Spleen (tissue), 11 donors: ENCODE data around the gene CCDC74A. TPM values are rescaled to one million over a fixed set of nuclear protein-coding genes. Genes with fewer than 3 reads are reported as not detected.

Source experiments
- DNase-seq: peaks from one replicate; pipeline ENCODE4 v3.0.0-alpha.2; 2020
- H3K27ac ChIP-seq, 8 donors: fragments of 200-600 bp; sonication (generic) in 7 of 8; 1 replicate in 4 of 8; 2 replicates in 4 of 8; pipeline versions ENCODE4 v1.5.0 to v1.8.0; 2016 to 2021; ENCODE audit warnings: inconsistent platforms in 4 of 8, mild to moderate bottlenecking in 4 of 8, moderate library complexity in 1 of 8
- H3K27me3 ChIP-seq, 7 donors: fragments of 200-600 bp; sonication (generic) in 6 of 7; replicated peaks in 1 of 7; 1 replicate in 4 of 7; 2 replicates in 3 of 7; pipeline versions ENCODE4 v1.5.0 to v1.8.0; 2016 to 2021; ENCODE audit warnings: inconsistent platforms in 3 of 7, mild to moderate bottlenecking in 1 of 7
- H3K36me3 ChIP-seq, 6 donors: fragments of 200-600 bp; sonication (generic) in 5 of 6; 1 replicate in 4 of 6; 2 replicates in 2 of 6; pipeline versions ENCODE4 v1.5.0 to v1.8.0; 2016 to 2021; ENCODE audit warnings: inconsistent platforms in 2 of 6
- H3K4me1 ChIP-seq, 6 donors: fragments of 200-600 bp; sonication (generic) in 5 of 6; 1 replicate in 3 of 6; 2 replicates in 3 of 6; pipeline versions ENCODE4 v1.5.0 to v1.8.0; 2016 to 2021; ENCODE audit warnings: inconsistent platforms in 3 of 6
- H3K4me3 ChIP-seq, 8 donors: fragments of 200-600 bp; sonication (generic) in 7 of 8; 1 replicate in 4 of 8; 2 replicates in 4 of 8; pipeline versions ENCODE4 v1.5.0 to v1.8.0; 2016 to 2021; ENCODE audit warnings: inconsistent platforms in 4 of 8, mild to moderate bottlenecking in 4 of 8, moderate library complexity in 2 of 8
- H3K9me3 ChIP-seq, 8 donors: fragments of 200-600 bp; sonication (generic) in 7 of 8; 1 replicate in 4 of 8; 2 replicates in 4 of 8; pipeline versions ENCODE4 v1.5.0 to v1.8.0; 2016 to 2021; ENCODE audit warnings: inconsistent platforms in 4 of 8
- POLR2A ChIP-seq, 3 donors: fragments of 450-650 bp; IDR thresholded peaks; one replicate each; pipeline ENCODE4 v1.5.1; 2017; ENCODE audit warnings: antibody characterized with exemption in 3 of 3, mild to moderate bottlenecking in 1 of 3
- POLR2AphosphoS5 ChIP-seq, 3 donors: sonication (generic); formaldehyde crosslinking; IDR thresholded peaks; one replicate each; pipeline ENCODE4 v1.5.1; 2017; ENCODE audit warnings: antibody characterized with exemption in 3 of 3
- WGBS, 5 donors: extraction: QIAGEN DNeasy Blood & Tissue Kit in 3 of 5; methylation state at CpG; one replicate each; pipeline versions ENCODE4 v1.1.5 to v1.1.7; 2013 to 2018; 5-methylcytosine and 5-hydroxymethylcytosine counted together
- intact Hi-C: fragments of 100-400 bp; cut with DNase I; formaldehyde crosslinking; loops from one replicate; pipeline ENCODE4 v1.15.0; 2023; ENCODE audit warnings: low total_unique reads
- polyA plus RNA-seq, 3 donors: library from polyadenylated mRNA; stranded (reverse); fragments of 200-250 nt; gene quantifications; one replicate each; pipeline ENCODE4 v1.2.1, GENCODE V29; 2013
- total RNA-seq, 7 donors: library from RNA; depleted of rRNA in 3 of 7; stranded (reverse); fragments of >200 nt in 3 of 7; fragmentation: NEBNext Ultra II Directional in 4 of 7; extraction: Animal tissue kit (Norgen Biotek cat#: 25700) in 4 of 7; gene quantifications; one replicate each; pipeline versions ENCODE4 v1.1.0 to v1.2.1, GENCODE V29; 2016 to 2021
- TF ChIP-seq, protein P1 (sequence below), 11 experiments: fragments of 200-600 bp in 7 of 11; fragments of 450-650 bp in 4 of 11; sonication (generic) in 4 of 11; IDR thresholded peaks in 8 of 11; conservative IDR thresholded peaks in 3 of 11; 1 replicate in 7 of 11; 2 replicates in 4 of 11; pipeline versions ENCODE4 v1.4.0 to v1.8.0; 2016 to 2021; ENCODE audit warnings: antibody characterized with exemption in 11 of 11, inconsistent platforms in 4 of 11, mild to moderate bottlenecking in 1 of 11
- donor health status: healthy with polysubstance abuse.
- donor health status: DM: no; HTN: no; CAD: no; lungs with moderate emphysema.
- donor health status: DM: no; HTN: no; CAD: no.
- donor health status: Bipolar disorder and iron deficiency.
- donor health status: healthy.
- donor health status: DM: no; HTN: no; CAD: no.
- donor health status: DM: yes; HTN: yes; CAD: no.

Gene CCDC74A
- total and polyA plus RNA-seq, 10 donors, result 0.44 to 3.7 (median 1.1) TPM

DNA sequence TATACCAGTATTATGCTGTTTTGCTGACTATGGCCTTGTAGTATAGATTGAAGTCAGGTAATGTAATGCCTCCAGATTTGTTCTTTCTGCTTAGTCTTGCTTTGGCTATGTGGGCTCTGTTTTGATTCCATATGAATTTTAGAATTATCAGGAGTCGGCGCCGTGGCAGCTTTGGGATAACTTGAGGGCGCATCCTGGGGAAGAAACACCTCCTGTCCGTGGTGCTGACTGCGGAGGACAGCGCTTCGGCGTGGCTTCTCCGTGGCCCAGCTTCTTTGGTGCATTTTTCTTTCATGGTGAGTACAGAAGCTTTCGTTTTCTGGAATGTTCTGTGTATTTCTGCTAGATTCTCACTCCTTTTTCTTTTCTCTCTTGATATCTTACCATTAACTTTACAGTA lies 25.2 kb downstream of the CCDC74A start:
- 74 to 91% (median 80%) methylated on average over 11 of the region's 11 CpGs for WGBS, 5 donors
- Histone ChIP-seq H3K36me3 (no peaks in the 10 kb centered on the region), H3K27ac (no peak overlapping the region), H3K9me3 (no peaks in the 10 kb centered on the region), H3K4me3 (no peak overlapping the region), H3K4me1 (no peaks in the 10 kb centered on the region), H3K27me3 (peaks cover 0 to 17% (median 0%) of the 10 kb centered on the region in 7 donors)
- TF ChIP-seq POLR2AphosphoS5 (IDR thresholded peaks at IDR 0.05) (no peak), POLR2A (IDR thresholded peaks at IDR 0.05) (no peak)
- TF ChIP-seq, protein P1, sequence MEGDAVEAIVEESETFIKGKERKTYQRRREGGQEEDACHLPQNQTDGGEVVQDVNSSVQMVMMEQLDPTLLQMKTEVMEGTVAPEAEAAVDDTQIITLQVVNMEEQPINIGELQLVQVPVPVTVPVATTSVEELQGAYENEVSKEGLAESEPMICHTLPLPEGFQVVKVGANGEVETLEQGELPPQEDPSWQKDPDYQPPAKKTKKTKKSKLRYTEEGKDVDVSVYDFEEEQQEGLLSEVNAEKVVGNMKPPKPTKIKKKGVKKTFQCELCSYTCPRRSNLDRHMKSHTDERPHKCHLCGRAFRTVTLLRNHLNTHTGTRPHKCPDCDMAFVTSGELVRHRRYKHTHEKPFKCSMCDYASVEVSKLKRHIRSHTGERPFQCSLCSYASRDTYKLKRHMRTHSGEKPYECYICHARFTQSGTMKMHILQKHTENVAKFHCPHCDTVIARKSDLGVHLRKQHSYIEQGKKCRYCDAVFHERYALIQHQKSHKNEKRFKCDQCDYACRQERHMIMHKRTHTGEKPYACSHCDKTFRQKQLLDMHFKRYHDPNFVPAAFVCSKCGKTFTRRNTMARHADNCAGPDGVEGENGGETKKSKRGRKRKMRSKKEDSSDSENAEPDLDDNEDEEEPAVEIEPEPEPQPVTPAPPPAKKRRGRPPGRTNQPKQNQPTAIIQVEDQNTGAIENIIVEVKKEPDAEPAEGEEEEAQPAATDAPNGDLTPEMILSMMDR (IDR thresholded peaks at IDR 0.05 in 8 of 11, conservative IDR thresholded peaks at IDR 0.05 in 3 of 11), result no peak
- DNase-seq, result no peak
- intact Hi-C loops, result no loop called here

DNA sequence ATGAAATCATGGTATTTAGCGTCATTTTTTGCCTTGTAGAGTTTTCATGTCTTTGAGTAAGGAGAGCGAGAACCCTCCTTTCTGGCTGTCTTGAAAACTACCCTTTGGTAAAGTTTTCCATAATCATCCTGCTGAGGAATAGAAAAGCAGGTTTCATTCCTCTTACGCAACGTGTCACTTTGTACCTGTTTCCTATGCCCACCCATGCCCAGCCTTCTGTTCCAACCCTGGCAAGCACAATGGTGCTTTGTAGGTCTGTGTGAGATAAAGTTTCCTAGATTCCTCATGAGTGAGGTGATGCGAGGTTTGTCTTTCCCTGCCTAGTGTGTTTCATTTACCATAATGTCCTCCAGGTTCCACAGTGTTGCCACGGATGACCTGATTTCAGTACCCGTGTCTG lies 29.3 kb downstream of the CCDC74A start:
- TF ChIP-seq POLR2AphosphoS5 (IDR thresholded peaks at IDR 0.05), result no peak
- no peak for TF ChIP-seq POLR2A (IDR thresholded peaks at IDR 0.05)
- TF ChIP-seq, protein P1 (IDR thresholded peaks at IDR 0.05 in 8 of 11, conservative IDR thresholded peaks at IDR 0.05 in 3 of 11), result no peak
- no peaks in the 10 kb centered on the region for H3K4me1 ChIP-seq
- no peak overlapping the region for H3K27ac ChIP-seq
- H3K4me3 ChIP-seq, result no peak overlapping the region
- 89 to 94% (median 91%) methylated on average over 7 of the region's 7 CpGs for WGBS, 5 donors
- peaks cover 0 to 7% (median 0%) of the 10 kb centered on the region in 7 donors for H3K27me3 ChIP-seq
- intact Hi-C loops, result no loop called here
- no peaks in the 10 kb centered on the region for H3K36me3 ChIP-seq
- no peaks in the 10 kb centered on the region for H3K9me3 ChIP-seq
- DNase-seq, result no peak

DNA sequence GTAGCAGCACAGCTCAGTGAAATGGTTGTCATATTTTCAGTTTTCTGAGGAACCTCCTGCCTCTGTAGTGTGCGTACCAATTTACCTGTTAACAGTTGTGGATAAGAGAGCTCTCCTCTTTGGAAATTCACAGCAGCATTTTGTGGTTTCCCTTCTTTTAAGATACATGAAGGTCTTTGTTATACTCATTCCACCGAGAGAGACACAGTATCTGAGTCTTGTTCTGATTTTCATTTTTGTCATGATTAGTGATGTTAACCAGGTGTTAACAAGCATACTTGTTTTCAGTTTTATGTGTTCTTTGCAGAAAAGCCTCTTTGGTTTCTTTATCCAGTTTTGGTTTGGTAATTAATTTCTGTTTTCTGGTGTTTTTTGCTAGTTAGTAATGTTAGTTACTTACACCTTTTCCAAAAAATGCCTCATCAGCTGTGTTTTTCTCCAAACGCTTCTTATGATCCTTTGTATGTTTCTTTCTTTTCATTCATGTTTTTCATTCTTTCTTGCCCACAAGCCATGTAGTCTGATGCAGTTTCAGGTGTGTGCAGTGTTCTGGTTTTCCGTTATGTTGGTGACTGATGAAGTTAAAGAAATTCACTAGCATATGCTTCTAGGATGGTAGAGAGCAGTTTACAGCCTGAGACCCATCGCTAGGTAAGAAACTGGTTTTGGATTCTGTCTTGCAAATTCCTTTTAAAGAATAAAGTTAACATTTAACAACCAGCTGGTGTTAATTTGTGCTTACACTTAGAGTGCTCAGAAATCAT lies 30.1 kb downstream of the CCDC74A start:
- Histone ChIP-seq H3K36me3 (no peaks in the 10 kb centered on the region), H3K9me3 (peaks cover 0 to 7% (median 0%) of the 10 kb centered on the region in 8 donors), H3K4me1 (no peaks in the 10 kb centered on the region), H3K27me3 (peaks cover 0 to 6% (median 0%) of the 10 kb centered on the region in 7 donors), H3K4me3 (no peak overlapping the region), H3K27ac (no peak overlapping the region)
- intact Hi-C loops, result no loop called here
- 79 to 85% (median 84%) methylated on average over 5 of the region's 5 CpGs for WGBS, 5 donors
- TF ChIP-seq, protein P1 (IDR thresholded peaks at IDR 0.05 in 8 of 11, conservative IDR thresholded peaks at IDR 0.05 in 3 of 11), result no peak
- TF ChIP-seq POLR2A (IDR thresholded peaks at IDR 0.05) (no peak), POLR2AphosphoS5 (IDR thresholded peaks at IDR 0.05) (no peak)
- no peak for DNase-seq

DNA sequence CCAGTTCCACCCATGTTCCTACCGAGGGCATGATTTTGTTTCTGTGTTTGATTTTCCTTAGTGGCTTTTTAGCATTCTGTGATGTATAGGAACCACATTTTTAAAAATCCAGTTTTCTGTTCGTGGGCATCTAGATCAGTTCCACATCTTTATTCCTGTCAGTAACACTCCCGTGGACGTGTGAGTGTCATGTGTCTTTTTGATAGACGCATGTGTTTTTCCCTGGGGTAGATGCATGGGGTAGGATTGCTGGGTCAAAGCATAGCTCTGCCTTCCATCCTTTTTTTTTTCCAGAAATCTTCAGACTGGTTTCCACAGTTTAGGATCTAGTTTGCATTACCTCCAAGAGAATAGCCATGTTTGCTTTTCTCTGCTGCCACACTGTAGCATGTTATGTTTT lies 38.7 kb downstream of the CCDC74A start:
- no peak overlapping the region for H3K4me3 ChIP-seq
- WGBS, 5 donors, result 83 to 87% (median 86%) methylated on average over 5 of the region's 5 CpGs
- H3K27ac ChIP-seq, result no peak overlapping the region
- H3K27me3 ChIP-seq, result peaks cover 0 to 25% (median 0%) of the 10 kb centered on the region in 7 donors
- intact Hi-C loops, result no loop called here
- no peaks in the 10 kb centered on the region for H3K4me1 ChIP-seq
- TF ChIP-seq, protein P1 (IDR thresholded peaks at IDR 0.05 in 8 of 11, conservative IDR thresholded peaks at IDR 0.05 in 3 of 11), result no peak
- TF ChIP-seq POLR2A (IDR thresholded peaks at IDR 0.05) (no peak), POLR2AphosphoS5 (IDR thresholded peaks at IDR 0.05) (no peak)
- peaks cover 0 to 8% (median 0%) of the 10 kb centered on the region in 8 donors for H3K9me3 ChIP-seq
- DNase-seq, result no peak
- no peaks in the 10 kb centered on the region for H3K36me3 ChIP-seq
